DND-41 (cell line): ENCODE data around the gene CACNB2.

Source experiments
- ATAC-seq: fragments of 200-7000 bp; cut with Tn5 transposase; 3 replicates; pipeline ENCODE4 v1.9.1; 2021; ENCODE audit warnings: low read depth; ENCODE audit not compliant: insufficient read depth
- DNase-seq: peaks from one replicate; pipeline ENCODE4 v3.0.0-alpha.2; 2020
- H2AFZ ChIP-seq: 2 replicates; pipeline ENCODE4 v1.6.0; 2012; ENCODE audit warnings: low read depth, low read length
- H3K27ac ChIP-seq: 2 replicates; pipeline ENCODE4 v1.5.1; 2012; ENCODE audit warnings: low read length, inconsistent platforms
- H3K27me3 ChIP-seq: fragments of 200-600 bp; sonication (generic); 2 replicates; pipeline ENCODE4 v1.6.0; 2012; ENCODE audit warnings: low read length, mild to moderate bottlenecking, inconsistent platforms; ENCODE audit not compliant: insufficient read depth, poor library complexity
- H3K36me3 ChIP-seq: 2 replicates; pipeline ENCODE4 v1.5.1; 2012; ENCODE audit warnings: low read length, inconsistent platforms; ENCODE audit not compliant: insufficient read depth
- H3K4me1 ChIP-seq: 2 replicates; pipeline ENCODE4 v1.5.1; 2012; ENCODE audit warnings: mild to moderate bottlenecking, low read length; ENCODE audit not compliant: insufficient read depth
- H3K4me2 ChIP-seq: 2 replicates; pipeline ENCODE4 v1.6.0; 2012; ENCODE audit warnings: mild to moderate bottlenecking, moderate library complexity, low read length, inconsistent platforms; ENCODE audit not compliant: insufficient read depth
- H3K4me3 ChIP-seq, 2 experiments: fragments of 200-600 bp in 1 of 2; shearing (Covaris generic) in 1 of 2; 2 replicates each; pipeline ENCODE4 v1.5.1; 2012 to 2016; ENCODE audit warnings: inconsistent platforms in 2 of 2, low read length in 2 of 2, mild to moderate bottlenecking in 2 of 2, low read depth in 1 of 2, moderate library complexity in 1 of 2
- H3K79me2 ChIP-seq: 2 replicates; pipeline ENCODE4 v1.6.0; 2012; ENCODE audit warnings: low read length, inconsistent platforms; ENCODE audit not compliant: insufficient read depth
- H3K9ac ChIP-seq: 2 replicates; pipeline ENCODE4 v1.6.0; 2012; ENCODE audit warnings: low read depth, mild to moderate bottlenecking, inconsistent platforms, low read length, moderate library complexity
- H3K9me3 ChIP-seq: 2 replicates; pipeline ENCODE4 v1.5.1; 2012; ENCODE audit warnings: low read length, moderate library complexity, mild to moderate bottlenecking, inconsistent platforms; ENCODE audit not compliant: insufficient read depth, severe bottlenecking
- H4K20me1 ChIP-seq: 2 replicates; pipeline ENCODE4 v1.6.0; 2012; ENCODE audit warnings: low read length; ENCODE audit not compliant: insufficient read depth
- CTCF ChIP-seq: IDR thresholded peaks from 2 replicates; pipeline ENCODE4 v1.5.1; 2012; ENCODE audit warnings: borderline replicate concordance, low read length, moderate library complexity, mild to moderate bottlenecking; ENCODE audit not compliant: poor library complexity, severe bottlenecking; ENCODE audit errors: extremely low read depth
- EZH2 ChIP-seq: IDR thresholded peaks from 3 replicates; pipeline ENCODE4 v1.6.1; 2012; ENCODE audit warnings: borderline replicate concordance, low read depth, mild to moderate bottlenecking, moderate library complexity, low read length, inconsistent platforms; ENCODE audit not compliant: severe bottlenecking

The CACNB2 gene

GRCh38 chr10:18196806-18197550, 56.8 kb downstream of the CACNB2 start:
- no peaks in the 10 kb centered on the region for H4K20me1 ChIP-seq
- H3K27ac ChIP-seq = no peak overlapping the region
- no peaks in the 10 kb centered on the region for H3K4me1 ChIP-seq
- no peak overlapping the region for H3K9ac ChIP-seq
- no peaks in the 10 kb centered on the region for H3K9me3 ChIP-seq
- H3K36me3 ChIP-seq = no peaks in the 10 kb centered on the region
- TF ChIP-seq CTCF = no peak
- no peak for TF ChIP-seq EZH2
- H3K4me3 ChIP-seq = no peak overlapping the region
- H3K4me2 ChIP-seq = no peak overlapping the region
- no peaks in the 10 kb centered on the region for H3K27me3 ChIP-seq
- no peak overlapping the region for H2AFZ ChIP-seq
- ATAC-seq (no peak), DNase-seq (no peak)
- no peaks in the 10 kb centered on the region for H3K79me2 ChIP-seq

GRCh38 chr10:18197706-18198105, 57.5 kb downstream of the CACNB2 start:
- no peak overlapping the region for H3K9ac ChIP-seq
- no peak overlapping the region for H3K4me2 ChIP-seq
- no peaks in the 10 kb centered on the region for H3K4me1 ChIP-seq
- H3K27me3 ChIP-seq = no peaks in the 10 kb centered on the region
- no peak overlapping the region for H2AFZ ChIP-seq
- DNase-seq = no peak
- TF ChIP-seq CTCF (no peak), EZH2 (no peak)
- H3K4me3 ChIP-seq = no peak overlapping the region
- H3K36me3 ChIP-seq = no peaks in the 10 kb centered on the region
- no peaks in the 10 kb centered on the region for H3K79me2 ChIP-seq
- no peak for ATAC-seq
- no peaks in the 10 kb centered on the region for H3K9me3 ChIP-seq
- H4K20me1 ChIP-seq = no peaks in the 10 kb centered on the region
- H3K27ac ChIP-seq = no peak overlapping the region

GRCh38 chr10:18201877-18202276, 61.7 kb downstream of the CACNB2 start:
- no peaks in the 10 kb centered on the region for H3K27me3 ChIP-seq
- H3K4me1 ChIP-seq = peaks cover 10% of the 10 kb centered on the region
- ATAC-seq = no peak
- H3K27ac ChIP-seq = no peak overlapping the region
- no peak for TF ChIP-seq EZH2
- TF ChIP-seq CTCF = no peak
- H3K36me3 ChIP-seq = no peaks in the 10 kb centered on the region
- H3K9ac ChIP-seq = no peak overlapping the region
- DNase-seq = no peak
- H3K9me3 ChIP-seq = no peaks in the 10 kb centered on the region
- no peak overlapping the region for H3K4me3 ChIP-seq
- no peaks in the 10 kb centered on the region for H4K20me1 ChIP-seq
- no peak overlapping the region for H3K4me2 ChIP-seq
- no peaks in the 10 kb centered on the region for H3K79me2 ChIP-seq
- H2AFZ ChIP-seq = no peak overlapping the region
